ENCODE results near the gene ADRB1.

Gene ADRB1

GRCh38 chr10:114057855-114058254 is 14.2 kb downstream of the ADRB1 start:
- DNase-seq (ENCODE audit: low read depth in 3 of 3) = no peak

GRCh38 chr10:114058297-114058696 is 14.6 kb downstream of the ADRB1 start:
- DNase-seq (ENCODE audit: low read depth in 3 of 3) = no peak

- no peak for DNase-seq (ENCODE audit: low read depth in 3 of 3)
Observed at GRCh38 chr10:114059561-114059960, 15.9 kb downstream of the ADRB1 start.

- no peak for DNase-seq (ENCODE audit: low read depth in 3 of 3)
Observed at GRCh38 chr10:114060456-114060855, 16.8 kb downstream of the ADRB1 start.

GRCh38 chr10:114061148-114061547 is 17.5 kb downstream of the ADRB1 start:
- no peak for DNase-seq (ENCODE audit: low read depth in 3 of 3)

- no peak for DNase-seq (ENCODE audit: low read depth in 3 of 3)
Observed at GRCh38 chr10:114061789-114062188, 18.1 kb downstream of the ADRB1 start.

GRCh38 chr10:114064151-114065048 is 20.7 kb downstream of the ADRB1 start:
- DNase-seq (ENCODE audit: low read depth in 3 of 3) = no peak

GRCh38 chr10:114065049-114065435 is 21.4 kb downstream of the ADRB1 start:
- no peak for DNase-seq (ENCODE audit: low read depth in 3 of 3)

- no peak for DNase-seq (ENCODE audit: low read depth in 3 of 3)
Observed at GRCh38 chr10:114068054-114068707, 24.5 kb downstream of the ADRB1 start.

GRCh38 chr10:114070710-114071109 is 27.0 kb downstream of the ADRB1 start:
- no peak for DNase-seq (ENCODE audit: low read depth in 3 of 3)

GRCh38 chr10:114071178-114071577 is 27.5 kb downstream of the ADRB1 start:
- DNase-seq (ENCODE audit: low read depth in 3 of 3) = no peak

GRCh38 chr10:114073395-114074186 is 29.9 kb downstream of the ADRB1 start:
- DNase-seq (ENCODE audit: low read depth in 3 of 3) = no peak

- DNase-seq (ENCODE audit: low read depth in 3 of 3) = no peak
Observed at GRCh38 chr10:114075093-114075492, 31.4 kb downstream of the ADRB1 start.

- DNase-seq (ENCODE audit: low read depth in 3 of 3) = no peak
Observed at GRCh38 chr10:114077347-114077746, 33.7 kb downstream of the ADRB1 start.

- no peak for DNase-seq (ENCODE audit: low read depth in 3 of 3)
Observed at GRCh38 chr10:114077815-114078219, 34.2 kb downstream of the ADRB1 start.

GRCh38 chr10:114078346-114078745 is 34.7 kb downstream of the ADRB1 start:
- no peak for DNase-seq (ENCODE audit: low read depth in 3 of 3)

GRCh38 chr10:114079421-114079820 is 35.8 kb downstream of the ADRB1 start:
- no peak for DNase-seq (ENCODE audit: low read depth in 3 of 3)

- no peak for DNase-seq (ENCODE audit: low read depth in 3 of 3)
Observed at GRCh38 chr10:114081911-114082583, 38.4 kb downstream of the ADRB1 start.

- DNase-seq (ENCODE audit: low read depth in 3 of 3) = no peak
Observed at GRCh38 chr10:114083040-114083439, 39.4 kb downstream of the ADRB1 start.

- DNase-seq (ENCODE audit: low read depth in 3 of 3) = no peak
Observed at GRCh38 chr10:114084215-114084614, 40.5 kb downstream of the ADRB1 start.

- DNase-seq (ENCODE audit: low read depth in 3 of 3) = no peak
Observed at GRCh38 chr10:114087255-114087654, 43.6 kb downstream of the ADRB1 start.

GRCh38 chr10:114087655-114088054 is 44.0 kb downstream of the ADRB1 start:
- DNase-seq (ENCODE audit: low read depth in 3 of 3) = no peak
